MM.1S (cell line): ENCODE results near the gene PSG2.
"Not testable (repeated sequence)": the region's sequence is repeated elsewhere in the genome, so short reads cannot be mapped to it uniquely, and the experiment has no call there.

Experiments
- CTCF ChIP-seq: fragments of 300-600 bp; sonication (generic); IDR thresholded peaks from 2 replicates; pipeline ENCODE4 v1.5.1; 2016; ENCODE audit warnings: antibody characterized with exemption, low read length, mixed read lengths
- EZH2 ChIP-seq: fragments of 300-600 bp; sonication (generic); optimal IDR thresholded peaks from 2 replicates; pipeline ENCODE3; 2017; ENCODE audit warnings: low read depth, mild to moderate bottlenecking, antibody characterized with exemption, low read length, mixed read lengths

- not testable (repeated sequence) for TF ChIP-seq CTCF, EZH2
Measured at GRCh38 chr19:43061326-43061725, 21.2 kb downstream of the PSG2 start.
